Measurements from ENCODE around the gene MAPKAP1.

GRCh38 chr9:125517577-125517976, 189.4 kb downstream of the MAPKAP1 start:
- TF ChIP-seq CTCF (IDR thresholded peaks at IDR 0.05) (no peak), POLR2A (IDR thresholded peaks at IDR 0.05) (no peak)
